HEK293 (cell line): ENCODE measurements around the gene PTGR1.
"Not testable (repeated sequence)": the region's sequence is repeated elsewhere in the genome, so short reads cannot be mapped to it uniquely, and the experiment has no call there.

Source experiments
- CTCF ChIA-PET: fragments of 350-600 bp; formaldehyde crosslinking; extraction: SDS; loops from one replicate; lab custom pipeline; 2021; ENCODE audit warnings: antibody characterized with exemption; lab: Yijun Ruan, JAX
- POLR2A ChIA-PET: fragments of 300-600 bp; formaldehyde crosslinking; extraction: SDS; loops from one replicate; lab custom pipeline; 2020; ENCODE audit warnings: antibody characterized with exemption, inconsistent platforms; lab: Yijun Ruan, JAX
- H3K27ac ChIP-seq: fragments of 200-500 bp; sonication (Bioruptor generic); 2 replicates; pipeline ENCODE4 v1.5.1; 2014; ENCODE audit warnings: low read depth, low read length, control low read depth, inconsistent platforms; ENCODE audit errors: extremely low read depth
- H3K36me3 ChIP-seq, 2 experiments: fragments of 200-500 bp in 1 of 2; sonication (Bioruptor generic) in 1 of 2; 1 replicate in 1 of 2; 2 replicates in 1 of 2; pipeline ENCODE4 v1.5.1; 2014 to 2017; ENCODE audit warnings: inconsistent platforms in 2 of 2, low read length in 2 of 2; ENCODE audit not compliant: control insufficient read depth in 2 of 2, insufficient read depth in 1 of 2
- H3K4me1 ChIP-seq: fragments of 200-500 bp; sonication (Bioruptor generic); 2 replicates; pipeline ENCODE4 v1.5.1; 2014; ENCODE audit warnings: mild to moderate bottlenecking, low read length, inconsistent platforms; ENCODE audit not compliant: control insufficient read depth, insufficient read depth
- H3K4me3 ChIP-seq: 2 replicates; pipeline ENCODE4 v1.5.1; 2011; ENCODE audit warnings: low read depth, mild to moderate bottlenecking, control low read depth, low read length, moderate library complexity
- H3K9me3 ChIP-seq: fragments of 200-500 bp; sonication (Bioruptor generic); 2 replicates; pipeline ENCODE4 v1.5.1; 2014; ENCODE audit warnings: low read depth, low read length, inconsistent platforms; ENCODE audit not compliant: control insufficient read depth, insufficient read depth
- FEZF1 ChIP-seq: fragments of 450-650 bp; formaldehyde crosslinking; IDR thresholded peaks from 2 replicates; pipeline ENCODE4 v1.5.1; 2016; ENCODE audit warnings: missing biosample characterization, missing genetic modification characterization
- IKZF3 ChIP-seq: fragments of 450-650 bp; IDR thresholded peaks from 2 replicates; pipeline ENCODE4 v1.5.0; 2018; ENCODE audit warnings: missing biosample characterization, mild to moderate bottlenecking, missing genetic modification characterization, moderate library complexity
- PRDM1 ChIP-seq: fragments of 450-650 bp; formaldehyde crosslinking; IDR thresholded peaks from 2 replicates; pipeline ENCODE4; 2016; ENCODE audit warnings: missing biosample characterization, missing genetic modification characterization
- SCRT1 ChIP-seq: fragments of 450-650 bp; formaldehyde crosslinking; IDR thresholded peaks from 2 replicates; pipeline ENCODE4 v1.5.1; 2016; ENCODE audit warnings: missing biosample characterization, missing genetic modification characterization, borderline replicate concordance
- SETDB1 ChIP-seq: IDR thresholded peaks from one replicate; pipeline ENCODE4 v1.6.1; 2017; ENCODE audit warnings: mild to moderate bottlenecking, low read length, moderate library complexity, mixed read lengths; ENCODE audit not compliant: insufficient read length
- TRIM28 ChIP-seq: IDR thresholded peaks from 2 replicates; pipeline ENCODE4 v1.6.1; 2011; ENCODE audit warnings: low read length, control low read depth, borderline replicate concordance
- ZFP3 ChIP-seq: fragments of 450-650 bp; formaldehyde crosslinking; IDR thresholded peaks from 2 replicates; pipeline ENCODE4 v1.5.1; 2016; ENCODE audit warnings: low read depth, missing biosample characterization, missing genetic modification characterization
- ZFP37 ChIP-seq: fragments of 450-650 bp; formaldehyde crosslinking; IDR thresholded peaks from 2 replicates; pipeline ENCODE4 v1.5.1; 2016; ENCODE audit warnings: missing biosample characterization, missing genetic modification characterization
- ZNF132 ChIP-seq: fragments of 450-650 bp; formaldehyde crosslinking; IDR thresholded peaks from 2 replicates; pipeline ENCODE4 v1.5.1; 2017; ENCODE audit warnings: missing biosample characterization, missing genetic modification characterization, borderline replicate concordance
- ZNF140 ChIP-seq: fragments of 450-650 bp; formaldehyde crosslinking; IDR thresholded peaks from 2 replicates; pipeline ENCODE4 v1.5.1; 2016; ENCODE audit warnings: missing biosample characterization, missing genetic modification characterization
- ZNF2 ChIP-seq: fragments of 450-650 bp; formaldehyde crosslinking; IDR thresholded peaks from 2 replicates; pipeline ENCODE4 v1.5.1; 2016; ENCODE audit warnings: missing biosample characterization, missing genetic modification characterization
- ZNF239 ChIP-seq: fragments of 450-650 bp; formaldehyde crosslinking; IDR thresholded peaks from 2 replicates; pipeline ENCODE4 v1.5.1; 2016; ENCODE audit warnings: missing biosample characterization, missing genetic modification characterization
- ZNF514 ChIP-seq: fragments of 450-650 bp; formaldehyde crosslinking; IDR thresholded peaks from 2 replicates; pipeline ENCODE4 v1.5.1; 2016; ENCODE audit warnings: missing biosample characterization, missing genetic modification characterization
- ZNF654 ChIP-seq: fragments of 450-650 bp; formaldehyde crosslinking; IDR thresholded peaks from 2 replicates; pipeline ENCODE4 v1.5.1; 2016; ENCODE audit warnings: low read depth, missing biosample characterization, missing genetic modification characterization
- ZNF837 ChIP-seq: fragments of 450-650 bp; formaldehyde crosslinking; IDR thresholded peaks from 2 replicates; pipeline ENCODE4 v1.5.1; 2016; ENCODE audit warnings: missing biosample characterization, missing genetic modification characterization
- TF ChIP-seq, protein P1 (sequence below): fragments of 450-650 bp; formaldehyde crosslinking; IDR thresholded peaks from 2 replicates; pipeline ENCODE4 v1.5.1; 2017; ENCODE audit warnings: missing biosample characterization, missing genetic modification characterization
- TF ChIP-seq, protein P2 (sequence below): fragments of 450-650 bp; formaldehyde crosslinking; IDR thresholded peaks from 2 replicates; pipeline ENCODE4 v1.5.1; 2016; ENCODE audit warnings: missing biosample characterization, missing genetic modification characterization

PTGR1 gene

DNA sequence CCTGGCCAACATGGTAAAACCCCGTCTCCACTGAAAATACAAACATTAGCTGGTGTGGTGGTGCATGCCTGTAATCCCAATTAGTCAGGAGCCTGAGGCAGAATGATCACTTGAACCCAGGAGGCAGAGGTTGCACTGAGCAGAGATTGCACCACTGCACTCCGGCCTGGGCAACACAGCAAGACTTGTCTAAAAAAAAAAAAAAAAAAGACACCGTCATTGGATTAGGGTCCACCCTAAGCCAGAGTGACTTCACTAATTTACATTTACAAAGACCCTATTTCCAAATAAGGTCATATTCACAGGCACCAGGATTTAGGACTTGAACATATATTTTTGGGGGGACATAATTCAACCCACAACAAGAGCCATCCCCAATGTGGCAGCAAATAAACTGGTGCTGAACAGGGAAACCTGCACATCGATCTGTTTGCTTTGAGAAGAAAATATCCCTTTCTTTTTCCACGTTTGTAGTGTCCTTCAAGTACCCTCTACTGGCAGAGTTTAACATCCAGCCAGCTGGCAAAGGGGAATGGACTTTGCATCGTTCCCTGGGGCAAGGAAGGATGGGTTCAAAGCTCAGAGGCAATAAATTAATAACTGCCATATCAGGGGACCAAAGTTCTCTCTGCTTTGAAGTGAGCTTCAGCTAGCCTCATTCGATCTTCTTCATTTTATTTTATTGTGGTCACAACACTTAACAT lies 28.0 kb upstream of the PTGR1 start:
- no peaks in the 10 kb centered on the region for H3K4me1 ChIP-seq
- H3K4me3 ChIP-seq = no peak overlapping the region
- TF ChIP-seq PRDM1 (tag by site-specific recombination) (no peak), ZNF514 (tag by site-specific recombination) (no peak), ZNF140 (no peak), ZFP3 (no peak), ZFP37 (tag by site-specific recombination) (no peak), ZNF654 (tag by site-specific recombination) (no peak), TRIM28 (no peak), FEZF1 (no peak), ZNF239 (tag by site-specific recombination) (no peak)
- TF ChIP-seq, protein P1, sequence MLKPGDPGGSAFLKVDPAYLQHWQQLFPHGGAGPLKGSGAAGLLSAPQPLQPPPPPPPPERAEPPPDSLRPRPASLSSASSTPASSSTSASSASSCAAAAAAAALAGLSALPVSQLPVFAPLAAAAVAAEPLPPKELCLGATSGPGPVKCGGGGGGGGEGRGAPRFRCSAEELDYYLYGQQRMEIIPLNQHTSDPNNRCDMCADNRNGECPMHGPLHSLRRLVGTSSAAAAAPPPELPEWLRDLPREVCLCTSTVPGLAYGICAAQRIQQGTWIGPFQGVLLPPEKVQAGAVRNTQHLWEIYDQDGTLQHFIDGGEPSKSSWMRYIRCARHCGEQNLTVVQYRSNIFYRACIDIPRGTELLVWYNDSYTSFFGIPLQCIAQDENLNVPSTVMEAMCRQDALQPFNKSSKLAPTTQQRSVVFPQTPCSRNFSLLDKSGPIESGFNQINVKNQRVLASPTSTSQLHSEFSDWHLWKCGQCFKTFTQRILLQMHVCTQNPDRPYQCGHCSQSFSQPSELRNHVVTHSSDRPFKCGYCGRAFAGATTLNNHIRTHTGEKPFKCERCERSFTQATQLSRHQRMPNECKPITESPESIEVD (tag by site-specific recombination) = no peak
- TF ChIP-seq, all 188 proteins: peak for 0
- Histone ChIP-seq H3K27ac (no peak overlapping the region), H3K9me3 (no peaks in the 10 kb centered on the region), H3K36me3 (no peaks in the 10 kb centered on the region)
- ChIA-PET CTCF (interaction anchor here (0.5 kb wide), 1 partner anchor 16 kb away, joined by 3 read pairs; no protein-coding TSS in a partner anchor), POLR2A (no interaction called here)

DNA sequence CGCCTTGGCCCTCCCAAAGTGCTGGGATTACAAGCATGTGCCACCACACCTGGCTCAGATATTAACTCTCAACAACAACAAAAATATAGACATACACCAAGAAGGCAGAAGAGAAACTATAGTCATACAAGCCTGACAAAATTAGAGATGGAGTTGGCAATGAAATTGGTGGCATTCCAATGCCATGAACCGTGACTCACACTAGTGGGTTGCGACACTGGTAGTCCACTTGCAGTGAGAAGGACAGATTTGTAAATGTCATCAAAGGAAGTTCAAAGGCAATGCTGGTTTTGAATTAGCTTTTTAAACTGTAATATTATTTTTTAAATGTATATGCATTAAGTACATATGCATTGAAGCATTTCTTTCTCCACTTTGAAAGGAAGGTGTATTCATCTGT lies 23.2 kb upstream of the PTGR1 start:
- Histone ChIP-seq H3K36me3 (no peaks in the 10 kb centered on the region), H3K4me3 (no peak overlapping the region), H3K9me3 (no peaks in the 10 kb centered on the region), H3K4me1 (no peaks in the 10 kb centered on the region), H3K27ac (no peak overlapping the region)
- TF ChIP-seq SETDB1 = no peak
- TF ChIP-seq, protein P2, sequence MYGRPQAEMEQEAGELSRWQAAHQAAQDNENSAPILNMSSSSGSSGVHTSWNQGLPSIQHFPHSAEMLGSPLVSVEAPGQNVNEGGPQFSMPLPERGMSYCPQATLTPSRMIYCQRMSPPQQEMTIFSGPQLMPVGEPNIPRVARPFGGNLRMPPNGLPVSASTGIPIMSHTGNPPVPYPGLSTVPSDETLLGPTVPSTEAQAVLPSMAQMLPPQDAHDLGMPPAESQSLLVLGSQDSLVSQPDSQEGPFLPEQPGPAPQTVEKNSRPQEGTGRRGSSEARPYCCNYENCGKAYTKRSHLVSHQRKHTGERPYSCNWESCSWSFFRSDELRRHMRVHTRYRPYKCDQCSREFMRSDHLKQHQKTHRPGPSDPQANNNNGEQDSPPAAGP (tag by site-specific recombination) = no peak
- POLR2A ChIA-PET = no interaction called here
- CTCF ChIA-PET = no interaction called here

- Histone ChIP-seq H3K27ac (no peak overlapping the region), H3K36me3 (no peaks in the 10 kb centered on the region), H3K4me1 (no peaks in the 10 kb centered on the region), H3K4me3 (no peak overlapping the region), H3K9me3 (no peaks in the 10 kb centered on the region)
- TF ChIP-seq ZNF140 (no peak), ZNF132 (tag by site-specific recombination) (no peak), ZNF2 (tag by site-specific recombination) (no peak), IKZF3 (tag by site-specific recombination) (no peak), SCRT1 (tag by site-specific recombination) (no peak), ZNF654 (tag by site-specific recombination) (peak; percentile 41), ZNF837 (tag by site-specific recombination) (no peak)
- ChIA-PET CTCF (interaction anchor here (0.6 to 1.9 kb wide), 6 partner anchors 8 to 1048 kb away, joined by 3 to 18 read pairs (median 5); no protein-coding TSS in a partner anchor), POLR2A (interaction anchor here (1.0 to 1.5 kb wide), 2 partner anchors 9 to 23 kb away, joined by 4 to 10 read pairs; partner anchors contain the start of gene DNAJC25)
Observed at GRCh38 chr9:111621895-111622480, 22.5 kb upstream of the PTGR1 start.

DNA sequence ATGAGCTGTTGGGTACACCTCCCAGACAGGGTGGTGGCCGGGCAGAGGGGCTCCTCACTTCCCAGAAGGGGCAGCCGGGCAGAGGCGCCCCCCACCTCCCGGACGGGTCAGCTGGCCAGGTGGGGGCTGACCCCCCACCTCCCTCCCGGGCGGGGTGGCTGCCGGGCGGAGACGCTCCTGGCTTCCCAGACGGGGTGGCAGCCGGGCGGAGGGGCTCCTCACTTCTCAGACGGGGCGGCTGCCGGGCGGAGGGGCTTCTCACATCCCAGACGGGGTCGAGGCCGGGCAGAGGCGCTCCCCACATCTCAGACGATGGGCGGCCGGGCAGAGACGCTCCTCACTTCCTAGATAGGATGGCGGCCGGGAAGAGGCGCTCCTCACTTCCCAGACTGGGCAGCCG lies 17.9 kb upstream of the PTGR1 start:
- CTCF ChIA-PET, H3K27ac ChIP-seq, POLR2A ChIA-PET, H3K36me3 ChIP-seq, H3K4me3 ChIP-seq, H3K4me1 ChIP-seq, H3K9me3 ChIP-seq: not testable (repeated sequence)
